ENCODE data around the gene DLEC1. TPM values are rescaled to one million over a fixed set of nuclear protein-coding genes. Genes with fewer than 3 reads are reported as not detected.

The DLEC1 gene
- total and polyA plus RNA-seq, 9 of the 15 experiments (the other 6 are each of a cell fraction or from before 2014, with no cell fraction given): 0.07 to 0.08 TPM; not detected in 7

GRCh38 chr3:38164643-38164951 lies 125.6 kb downstream of the DLEC1 start (continued):
- TF ChIP-seq PRDM10 (IDR thresholded peaks at IDR 0.05; ENCODE audit: partially characterized antibody): peak; percentile 41
- no peak for TF ChIP-seq THAP7 (CRISPR knock-in tag; IDR thresholded peaks at IDR 0.05)
- no peak for TF ChIP-seq ZHX1 (conservative IDR thresholded peaks at IDR 0.05; ENCODE audit: low read length)
- TF ChIP-seq SLC30A9 (CRISPR knock-in tag; IDR thresholded peaks at IDR 0.05): no peak
- no peak for TF ChIP-seq ZNF165 (CRISPR knock-in tag; IDR thresholded peaks at IDR 0.05; ENCODE audit: borderline replicate concordance)
- no peak; a peak in 1 of 4 replicates for TF ChIP-seq MAZ (CRISPR knock-in tag; conservative IDR thresholded peaks at IDR 0.05 in 1 of 2, IDR thresholded peaks at IDR 0.05 in 1 of 2)
- TF ChIP-seq RUNX1 (IDR thresholded peaks at IDR 0.05; ENCODE audit: low read depth): no peak
- TF ChIP-seq ZFP1 (CRISPR knock-in tag; IDR thresholded peaks at IDR 0.05): no peak
- no peak for TF ChIP-seq HLTF (IDR thresholded peaks at IDR 0.05)
- TF ChIP-seq ZBTB49 (CRISPR knock-in tag; IDR thresholded peaks at IDR 0.05; ENCODE audit: borderline replicate concordance): 0 out of 2 replicates have a peak, but pooled peaks have one; percentile 77
- TF ChIP-seq FOS (IDR thresholded peaks at IDR 0.05; ENCODE audit: extremely low read depth, insufficient read length): no peak
- TF ChIP-seq BDP1 (IDR thresholded peaks at IDR 0.05; ENCODE audit: insufficient read depth, insufficient read length): no peak
- TF ChIP-seq CREBBP (IDR thresholded peaks at IDR 0.05; ENCODE audit: low read depth, low read length): no peak
- TF ChIP-seq KLF16 (IDR thresholded peaks at IDR 0.05): 0 out of 2 replicates have a peak, but pooled peaks have one; percentile 7
- TF ChIP-seq TBL1XR1 (IDR thresholded peaks at IDR 0.05; ENCODE audit: low read length in 2 of 2): no peak
- no peak for TF ChIP-seq SAFB2 (IDR thresholded peaks at IDR 0.05; ENCODE audit: borderline replicate concordance, low read depth, low read length, severe bottlenecking)
- TF ChIP-seq ESRRA (IDR thresholded peaks at IDR 0.05; ENCODE audit: borderline replicate concordance, low read depth): no peak
- TF ChIP-seq POLR3A (IDR thresholded peaks at IDR 0.05; ENCODE audit: borderline replicate concordance, extremely low read depth, insufficient read depth, insufficient read length): no peak
- TF ChIP-seq NCOA1 (IDR thresholded peaks at IDR 0.05; ENCODE audit: low read depth): no peak
- TF ChIP-seq MYC (IDR thresholded peaks at IDR 0.05; ENCODE audit: low read depth, low read length): no peak
- no peak for TF ChIP-seq MYC (CRISPR knock-in tag; IDR thresholded peaks at IDR 0.05; ENCODE audit: borderline replicate concordance, low read depth)
